C4-2B (cell line): ENCODE data around the gene DLX3.

Experiments
- H3K27ac ChIP-seq: fragments of 450-650 bp; 2 replicates; pipeline ENCODE4 v1.5.1; 2017
- CTCF ChIP-seq: fragments of 450-650 bp; conservative IDR thresholded peaks from 2 replicates; pipeline ENCODE4 v1.5.1; 2017; ENCODE audit warnings: mild to moderate bottlenecking
- ZFX ChIP-seq: fragments of 450-650 bp; IDR thresholded peaks from 2 replicates; pipeline ENCODE4 v1.6.1; 2017

The DLX3 gene

DNA sequence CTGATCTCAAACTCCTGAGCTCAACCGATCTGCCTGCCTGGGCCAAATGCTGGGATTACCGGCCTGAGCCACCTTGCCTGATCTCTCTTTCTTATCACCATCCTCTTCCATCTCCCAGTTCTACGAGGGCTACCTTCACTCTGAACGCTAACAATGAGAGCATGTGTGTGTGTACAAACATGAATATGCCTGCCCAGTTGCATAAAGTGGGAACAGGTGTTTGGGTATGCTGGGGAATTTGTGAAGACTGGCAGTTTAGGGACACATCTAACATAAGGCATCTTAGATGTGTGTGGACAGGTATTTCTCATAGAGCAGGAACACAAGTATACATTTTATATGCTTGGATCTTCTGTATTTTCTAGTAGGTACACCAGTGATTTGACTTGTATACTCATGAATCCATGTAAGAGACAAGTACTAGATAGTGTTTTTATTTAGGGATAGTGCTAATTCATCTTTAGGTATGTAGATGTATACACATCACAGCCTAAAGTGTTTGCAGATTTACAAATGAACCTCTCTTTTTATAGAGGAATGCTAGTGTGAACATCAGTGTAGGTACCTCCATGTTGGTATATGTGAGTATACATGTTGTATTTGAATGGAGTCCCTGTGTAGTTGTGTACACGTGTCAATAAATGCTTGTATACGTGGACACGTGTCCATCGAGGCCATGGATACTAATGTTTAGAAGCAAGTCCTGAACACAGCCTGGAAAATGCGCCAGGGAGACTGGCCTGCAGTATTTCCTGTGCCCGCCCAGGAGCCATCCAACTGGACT is 27.2 kb downstream of the DLX3 start:
- H3K27ac ChIP-seq: no peak overlapping the region
- no peak for TF ChIP-seq ZFX
- TF ChIP-seq CTCF: no peak

GRCh38 chr17:49967205-49967604 is 27.8 kb downstream of the DLX3 start:
- TF ChIP-seq ZFX: no peak
- TF ChIP-seq CTCF: no peak
- H3K27ac ChIP-seq: no peak overlapping the region

DNA sequence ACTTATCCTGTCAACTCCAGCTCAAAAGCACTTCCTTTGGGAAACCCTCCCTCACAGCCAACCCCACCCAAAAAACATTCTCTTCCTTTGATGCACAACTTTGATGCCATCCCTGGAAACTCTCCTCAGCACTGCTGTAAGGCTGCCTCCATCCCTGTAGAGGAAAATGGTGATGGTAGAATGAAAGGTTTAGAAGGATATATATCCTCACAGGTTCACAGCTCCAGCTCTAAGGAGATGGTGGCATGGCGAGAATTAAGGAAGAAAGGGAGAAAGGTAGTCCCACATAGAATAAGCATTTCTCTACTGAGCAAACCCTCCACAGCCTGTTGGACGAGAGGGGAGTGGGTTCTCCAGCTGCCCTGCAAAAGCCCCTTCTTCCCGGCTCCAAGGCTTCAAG is 28.3 kb downstream of the DLX3 start:
- no peak overlapping the region for H3K27ac ChIP-seq
- TF ChIP-seq ZFX: no peak
- no peak for TF ChIP-seq CTCF

- TF ChIP-seq ZFX (no peak), CTCF (no peak)
- H3K27ac ChIP-seq: no peak overlapping the region
Measured at GRCh38 chr17:49965524-49965909, 29.5 kb downstream of the DLX3 start.

GRCh38 chr17:49964769-49965523 is 30.1 kb downstream of the DLX3 start:
- H3K27ac ChIP-seq: no peak overlapping the region
- TF ChIP-seq ZFX: no peak
- no peak for TF ChIP-seq CTCF

- no peak overlapping the region for H3K27ac ChIP-seq
- TF ChIP-seq ZFX (no peak), CTCF (no peak)
Measured at GRCh38 chr17:49964303-49964768, 30.7 kb downstream of the DLX3 start.

DNA sequence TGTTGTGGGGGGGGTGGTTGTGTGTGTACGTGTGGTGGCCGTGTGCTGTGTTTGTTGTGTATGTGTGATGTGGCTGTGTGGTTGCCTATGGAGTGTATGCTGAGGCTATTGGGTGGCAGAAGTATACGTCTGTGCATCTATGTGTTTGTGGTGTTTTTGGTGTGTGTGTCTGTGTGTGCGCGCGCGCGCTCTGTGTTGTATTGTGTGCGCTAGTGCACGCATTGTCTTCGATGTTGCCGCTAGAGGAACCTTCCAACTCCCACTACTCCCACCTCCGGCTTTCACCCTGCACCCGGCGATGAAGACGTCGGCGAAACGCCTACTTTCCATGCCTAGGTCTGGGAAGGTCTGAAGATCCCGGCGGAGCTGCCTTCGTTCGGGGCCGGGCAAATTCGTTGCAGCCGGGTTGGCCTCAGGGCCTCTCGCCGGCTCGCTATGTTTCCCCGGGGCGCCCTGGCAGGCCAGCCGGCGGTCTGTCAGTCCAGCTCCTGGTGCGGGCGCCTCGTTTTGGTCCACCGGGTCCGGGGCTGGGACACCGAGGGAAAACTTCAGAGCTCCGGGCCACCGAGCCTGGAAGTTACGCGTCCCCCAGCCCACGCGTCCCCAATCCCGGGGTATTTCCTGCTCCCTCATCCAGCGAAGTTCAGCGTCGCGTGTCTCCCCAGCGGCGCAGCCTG is 31.3 kb downstream of the DLX3 start:
- TF ChIP-seq CTCF (no peak), ZFX (no peak)
- no peak overlapping the region for H3K27ac ChIP-seq
